ENCODE data around the gene ADARB1.

DNA sequence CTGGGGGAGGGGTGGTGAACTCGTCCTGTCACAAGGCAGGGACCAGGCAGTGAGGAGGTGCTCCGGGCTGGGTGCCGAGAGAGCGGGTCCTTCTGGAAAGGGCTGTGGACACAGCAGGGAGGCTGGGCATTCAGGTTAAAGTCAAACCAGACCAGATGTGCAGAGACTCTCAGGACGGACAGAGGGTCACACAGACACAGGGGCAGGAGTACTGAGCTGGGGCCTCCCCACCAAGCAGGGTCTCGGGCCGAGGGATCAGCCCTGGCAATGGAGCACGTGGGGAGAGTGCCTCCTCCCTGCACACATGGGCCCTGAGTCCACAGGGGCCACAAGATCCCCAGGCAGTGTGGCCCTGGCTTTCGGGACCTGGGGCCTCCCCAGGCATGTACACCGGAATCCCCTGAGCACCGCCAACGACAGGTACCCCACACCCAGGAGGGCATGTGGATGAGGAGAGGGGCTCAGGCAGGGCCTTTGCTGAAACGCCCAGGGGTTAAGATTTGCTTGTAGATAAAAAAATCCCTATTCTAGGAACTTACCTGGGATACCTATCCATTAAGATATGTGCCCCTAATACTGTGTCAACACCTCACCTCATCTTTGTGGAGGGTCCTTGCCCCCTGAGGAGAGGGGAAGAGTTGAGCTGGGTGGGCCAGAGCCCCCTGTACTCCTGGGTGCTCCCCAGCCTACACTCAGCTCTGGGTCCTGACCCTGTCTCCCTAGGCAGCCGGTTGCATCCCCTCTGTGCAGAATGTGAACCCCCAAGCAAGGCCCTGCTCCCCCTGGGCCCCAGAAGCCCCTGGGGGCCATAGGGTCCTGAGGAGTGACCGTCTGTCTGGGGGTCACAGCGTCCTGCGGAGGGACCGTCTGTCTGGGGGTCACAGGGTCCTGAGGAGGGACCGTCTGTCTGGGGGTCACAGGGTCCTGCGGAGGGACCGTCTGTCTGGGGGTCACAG, 46.9 kb upstream of the ADARB1 start:
- TF ChIP-seq, protein P1, sequence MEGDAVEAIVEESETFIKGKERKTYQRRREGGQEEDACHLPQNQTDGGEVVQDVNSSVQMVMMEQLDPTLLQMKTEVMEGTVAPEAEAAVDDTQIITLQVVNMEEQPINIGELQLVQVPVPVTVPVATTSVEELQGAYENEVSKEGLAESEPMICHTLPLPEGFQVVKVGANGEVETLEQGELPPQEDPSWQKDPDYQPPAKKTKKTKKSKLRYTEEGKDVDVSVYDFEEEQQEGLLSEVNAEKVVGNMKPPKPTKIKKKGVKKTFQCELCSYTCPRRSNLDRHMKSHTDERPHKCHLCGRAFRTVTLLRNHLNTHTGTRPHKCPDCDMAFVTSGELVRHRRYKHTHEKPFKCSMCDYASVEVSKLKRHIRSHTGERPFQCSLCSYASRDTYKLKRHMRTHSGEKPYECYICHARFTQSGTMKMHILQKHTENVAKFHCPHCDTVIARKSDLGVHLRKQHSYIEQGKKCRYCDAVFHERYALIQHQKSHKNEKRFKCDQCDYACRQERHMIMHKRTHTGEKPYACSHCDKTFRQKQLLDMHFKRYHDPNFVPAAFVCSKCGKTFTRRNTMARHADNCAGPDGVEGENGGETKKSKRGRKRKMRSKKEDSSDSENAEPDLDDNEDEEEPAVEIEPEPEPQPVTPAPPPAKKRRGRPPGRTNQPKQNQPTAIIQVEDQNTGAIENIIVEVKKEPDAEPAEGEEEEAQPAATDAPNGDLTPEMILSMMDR (IDR thresholded peaks at IDR 0.05) = no peak
- no peak for TF ChIP-seq ZFX (IDR thresholded peaks at IDR 0.05; ENCODE audit: borderline replicate concordance)

Data from 22Rv1 (cell line).